ENCODE measurements around the gene TRPM6.
A peak's percentile ranks its signal among the peaks of the same experiment; 100 is the strongest.
"Not testable (repeated sequence)": the region's sequence is repeated elsewhere in the genome, so short reads cannot be mapped to it uniquely, and the experiment has no call there.

Gene TRPM6

GRCh38 chr9:74908665-74909064 is 20.9 kb upstream of the TRPM6 start:
- no peak overlapping the region for H3K4me3 ChIP-seq (replicated peaks in 1 of 2; ENCODE audit: low read depth in 2 of 2, low read length in 2 of 2)
- TF ChIP-seq, protein P1, sequence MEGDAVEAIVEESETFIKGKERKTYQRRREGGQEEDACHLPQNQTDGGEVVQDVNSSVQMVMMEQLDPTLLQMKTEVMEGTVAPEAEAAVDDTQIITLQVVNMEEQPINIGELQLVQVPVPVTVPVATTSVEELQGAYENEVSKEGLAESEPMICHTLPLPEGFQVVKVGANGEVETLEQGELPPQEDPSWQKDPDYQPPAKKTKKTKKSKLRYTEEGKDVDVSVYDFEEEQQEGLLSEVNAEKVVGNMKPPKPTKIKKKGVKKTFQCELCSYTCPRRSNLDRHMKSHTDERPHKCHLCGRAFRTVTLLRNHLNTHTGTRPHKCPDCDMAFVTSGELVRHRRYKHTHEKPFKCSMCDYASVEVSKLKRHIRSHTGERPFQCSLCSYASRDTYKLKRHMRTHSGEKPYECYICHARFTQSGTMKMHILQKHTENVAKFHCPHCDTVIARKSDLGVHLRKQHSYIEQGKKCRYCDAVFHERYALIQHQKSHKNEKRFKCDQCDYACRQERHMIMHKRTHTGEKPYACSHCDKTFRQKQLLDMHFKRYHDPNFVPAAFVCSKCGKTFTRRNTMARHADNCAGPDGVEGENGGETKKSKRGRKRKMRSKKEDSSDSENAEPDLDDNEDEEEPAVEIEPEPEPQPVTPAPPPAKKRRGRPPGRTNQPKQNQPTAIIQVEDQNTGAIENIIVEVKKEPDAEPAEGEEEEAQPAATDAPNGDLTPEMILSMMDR (IDR thresholded peaks at IDR 0.05; ENCODE audit: low read depth, low read length), result no peak
- no peak for DNase-seq (ENCODE audit: low read depth in 2 of 2)

DNA sequence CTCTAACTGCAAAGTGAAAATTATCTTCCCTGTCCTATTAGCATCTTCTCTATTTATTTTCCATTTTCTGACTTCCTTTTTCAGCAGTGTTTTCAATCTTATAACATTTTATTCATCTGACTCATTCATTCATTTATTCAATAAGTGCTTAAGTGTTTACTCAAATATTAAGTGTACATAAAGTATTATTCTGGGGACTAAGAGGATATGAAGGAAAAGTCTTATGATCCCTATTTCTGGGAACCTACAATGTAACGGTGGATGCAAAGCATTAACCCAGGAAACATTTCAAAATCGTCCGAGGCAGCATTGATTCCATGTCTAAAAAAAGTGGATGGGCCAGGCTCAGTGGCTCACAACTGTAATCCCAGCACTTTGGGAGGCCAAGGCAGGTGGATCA is 19.4 kb upstream of the TRPM6 start:
- TF ChIP-seq, protein P1 (IDR thresholded peaks at IDR 0.05; ENCODE audit: low read depth, low read length), result no peak
- no peak overlapping the region for H3K4me3 ChIP-seq (replicated peaks in 1 of 2; ENCODE audit: low read depth in 2 of 2, low read length in 2 of 2)
- DNase-seq (ENCODE audit: low read depth in 2 of 2), result no peak

- H3K4me3 ChIP-seq (replicated peaks in 1 of 2; ENCODE audit: low read depth in 2 of 2, low read length in 2 of 2), result no peak overlapping the region
- TF ChIP-seq, protein P1 (IDR thresholded peaks at IDR 0.05; ENCODE audit: low read depth, low read length), result no peak
- DNase-seq (ENCODE audit: low read depth in 2 of 2), result no peak
These were observed 13.3 kb upstream of the TRPM6 start for GRCh38 chr9:74901001-74901400.

DNA sequence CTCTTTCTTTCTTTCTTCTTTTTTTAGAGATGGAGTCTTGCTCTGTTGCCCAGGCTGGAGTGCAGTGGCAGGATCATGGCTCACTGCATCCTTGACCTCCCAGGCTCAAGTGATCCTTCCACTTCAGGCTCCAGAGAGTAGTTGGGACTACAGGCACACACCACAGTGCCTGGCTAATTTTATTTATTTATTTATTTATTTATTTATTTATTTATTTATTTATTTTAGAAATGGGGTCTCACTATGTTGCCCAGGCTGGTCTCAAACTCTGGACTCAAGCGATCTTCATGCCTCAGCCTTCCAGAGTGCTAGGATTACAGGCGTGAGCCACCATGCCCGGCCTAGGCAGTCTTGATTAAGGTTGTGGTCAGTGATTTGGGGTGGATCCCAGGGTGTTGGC is 728 bp upstream of the TRPM6 start:
- not testable (repeated sequence) for DNase-seq (ENCODE audit: low read depth in 2 of 2); H3K4me3 ChIP-seq (replicated peaks in 1 of 2; ENCODE audit: low read depth in 2 of 2, low read length in 2 of 2)

DNA sequence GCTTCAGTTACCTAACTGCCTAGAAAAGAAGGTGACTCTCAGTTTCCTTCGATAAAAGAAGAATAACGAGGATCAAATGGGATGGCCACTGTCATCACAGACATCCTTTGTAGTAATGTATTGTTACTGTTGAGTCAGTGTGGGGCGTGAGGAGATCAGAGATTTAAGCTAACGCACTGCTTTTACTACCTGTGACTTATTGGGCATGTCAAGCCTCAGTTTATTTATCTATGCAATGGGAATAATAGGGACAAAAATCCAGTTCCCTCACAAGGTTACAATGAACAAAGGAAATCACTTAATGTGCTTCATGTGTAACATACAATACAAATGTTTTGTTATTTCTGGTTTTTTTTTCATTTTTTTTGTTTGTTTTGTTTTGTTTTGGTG is 255 bp upstream of the TRPM6 start:
- H3K4me3 ChIP-seq (replicated peaks in 1 of 2; ENCODE audit: low read depth in 2 of 2, low read length in 2 of 2), result peak overlapping the region in 1 of 2 donors; percentile 69

GRCh38 chr9:74876382-74876949 is 11.3 kb downstream of the TRPM6 start:
- no peak overlapping the region for H3K4me3 ChIP-seq (replicated peaks in 1 of 2; ENCODE audit: low read depth in 2 of 2, low read length in 2 of 2)
- no peak for DNase-seq (ENCODE audit: low read depth in 2 of 2)
- TF ChIP-seq, protein P1 (IDR thresholded peaks at IDR 0.05; ENCODE audit: low read depth, low read length), result no peak

More for the DNA sequence above, 255 bp upstream of the TRPM6 start:
- peak in 1 of 2 donors; percentile 1 for DNase-seq (ENCODE audit: low read depth in 2 of 2)
- TF ChIP-seq, protein P1 (IDR thresholded peaks at IDR 0.05; ENCODE audit: low read depth, low read length), result no peak

- H3K4me3 ChIP-seq (replicated peaks in 1 of 2; ENCODE audit: low read depth in 2 of 2, low read length in 2 of 2), result no peak overlapping the region
- no peak for DNase-seq (ENCODE audit: low read depth in 2 of 2)
- TF ChIP-seq, protein P1 (IDR thresholded peaks at IDR 0.05; ENCODE audit: low read depth, low read length), result no peak
These were observed 12.1 kb downstream of the TRPM6 start for GRCh38 chr9:74875656-74876055.

All from cardiac fibroblast (primary cell).